ENCODE results near the gene MRM1. TPM values are rescaled to one million over a fixed set of nuclear protein-coding genes. Genes with fewer than 3 reads are reported as not detected.
A peak's percentile ranks its signal among the peaks of the same experiment; 100 is the strongest.

MRM1 gene
- total RNA-seq, 2 experiments from 2014 or later = 14.3 to 16.4 TPM

DNA sequence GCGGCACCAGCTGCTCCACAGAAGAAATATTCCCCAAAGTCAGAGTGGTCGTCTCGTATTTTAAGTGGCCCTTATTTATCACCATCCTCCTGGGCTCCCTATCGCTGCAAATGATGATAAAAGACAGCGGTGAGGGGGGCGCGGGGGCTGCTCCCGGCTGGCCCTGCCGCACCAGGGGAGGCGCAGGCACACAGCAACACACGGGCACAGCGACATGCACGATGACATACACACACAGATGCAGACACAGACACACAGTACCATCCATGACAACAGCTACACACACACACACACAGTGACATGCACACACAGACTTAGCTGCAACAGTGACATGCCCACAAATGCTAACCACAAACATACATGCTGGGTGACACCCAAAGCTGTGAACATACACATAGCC is 52.5 kb downstream of the MRM1 start:
- H3K27me3 Mint-ChIP-seq = peaks cover 48% of the 10 kb centered on the region
- no peaks in the 10 kb centered on the region for H3K36me3 Mint-ChIP-seq (ENCODE audit: low read depth)
- DNase-seq (no peak), ATAC-seq (no peak)
- ChIA-PET CTCF (no interaction called here), POLR2A (no interaction called here)
- no peak overlapping the region for H3K27ac Mint-ChIP-seq
- H3K9me3 Mint-ChIP-seq (ENCODE audit: low read depth) = no peaks in the 10 kb centered on the region
- intact Hi-C loops (cut with DNase I, micrococcal nuclease) = no loop called here
- H3K4me1 Mint-ChIP-seq = peaks cover 2% of the 10 kb centered on the region
- H3K4me3 Mint-ChIP-seq = no peak overlapping the region

DNA sequence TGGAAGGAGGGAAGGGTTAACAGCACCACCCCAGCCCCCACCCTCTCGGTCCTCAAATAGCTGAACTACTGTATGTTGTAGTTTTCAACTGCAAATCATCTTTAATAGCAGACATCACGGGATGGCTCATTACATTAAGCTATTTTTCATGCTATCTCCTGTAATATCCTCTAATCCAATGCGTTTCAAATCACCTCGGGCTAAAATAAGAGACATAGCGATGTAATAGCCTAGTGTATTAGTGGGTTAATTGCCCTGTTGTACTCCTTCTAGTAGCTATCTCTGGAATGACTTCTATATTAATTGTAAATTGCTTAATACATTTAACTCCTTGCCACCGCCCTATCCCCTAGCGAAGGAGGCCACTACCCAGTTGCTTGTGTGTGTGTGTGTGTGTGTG is 54.3 kb downstream of the MRM1 start:
- no peak overlapping the region for H3K27ac Mint-ChIP-seq
- DNase-seq (no peak), ATAC-seq (no peak)
- H3K9me3 Mint-ChIP-seq (ENCODE audit: low read depth) = no peaks in the 10 kb centered on the region
- ChIA-PET CTCF (interaction anchor here (0.6 to 1.6 kb wide), 7 partner anchors 27 to 392 kb away, joined by 3 to 8 read pairs (median 3); no protein-coding TSS in a partner anchor), POLR2A (interaction anchor here (0.7 kb wide), 1 partner anchor 157 kb away, joined by 5 read pairs; no protein-coding TSS in a partner anchor)
- H3K4me1 Mint-ChIP-seq = peaks cover 2% of the 10 kb centered on the region
- no peaks in the 10 kb centered on the region for H3K36me3 Mint-ChIP-seq (ENCODE audit: low read depth)
- H3K27me3 Mint-ChIP-seq = peaks cover 36% of the 10 kb centered on the region
- H3K4me3 Mint-ChIP-seq = no peak overlapping the region
- intact Hi-C loops (cut with DNase I, micrococcal nuclease) = no loop called here

DNA sequence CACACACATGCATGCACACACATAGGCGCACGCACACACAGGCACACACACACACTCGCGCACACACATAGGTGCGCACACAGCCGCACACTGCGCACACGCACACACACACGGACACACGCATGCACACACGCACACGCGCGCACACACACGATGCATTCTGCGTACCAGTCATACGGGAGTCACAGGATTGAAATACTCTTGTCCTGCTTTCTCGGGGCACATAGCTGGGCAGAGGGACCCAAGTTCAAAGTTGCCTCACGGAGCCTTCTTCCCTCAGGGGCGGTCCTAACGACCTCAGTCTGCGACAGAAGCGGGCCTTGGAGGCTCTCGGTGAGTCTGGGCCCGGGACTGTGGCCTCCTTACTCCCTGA is 56.0 kb downstream of the MRM1 start:
- ATAC-seq (no peak), DNase-seq (no peak)
- ChIA-PET POLR2A (no interaction called here), CTCF (interaction anchor here (0.6 to 1.2 kb wide), 2 partner anchors 388 to 390 kb away, joined by 3 to 4 read pairs; no protein-coding TSS in a partner anchor)
- H3K27me3 Mint-ChIP-seq = peaks cover 41% of the 10 kb centered on the region
- peak overlapping the region; percentile 28 for H3K4me3 Mint-ChIP-seq
- H3K36me3 Mint-ChIP-seq (ENCODE audit: low read depth) = no peaks in the 10 kb centered on the region
- H3K9me3 Mint-ChIP-seq (ENCODE audit: low read depth) = no peaks in the 10 kb centered on the region
- peaks cover 2% of the 10 kb centered on the region for H3K4me1 Mint-ChIP-seq
- intact Hi-C loops (cut with DNase I, micrococcal nuclease) = no loop called here
- H3K27ac Mint-ChIP-seq = no peak overlapping the region

DNA sequence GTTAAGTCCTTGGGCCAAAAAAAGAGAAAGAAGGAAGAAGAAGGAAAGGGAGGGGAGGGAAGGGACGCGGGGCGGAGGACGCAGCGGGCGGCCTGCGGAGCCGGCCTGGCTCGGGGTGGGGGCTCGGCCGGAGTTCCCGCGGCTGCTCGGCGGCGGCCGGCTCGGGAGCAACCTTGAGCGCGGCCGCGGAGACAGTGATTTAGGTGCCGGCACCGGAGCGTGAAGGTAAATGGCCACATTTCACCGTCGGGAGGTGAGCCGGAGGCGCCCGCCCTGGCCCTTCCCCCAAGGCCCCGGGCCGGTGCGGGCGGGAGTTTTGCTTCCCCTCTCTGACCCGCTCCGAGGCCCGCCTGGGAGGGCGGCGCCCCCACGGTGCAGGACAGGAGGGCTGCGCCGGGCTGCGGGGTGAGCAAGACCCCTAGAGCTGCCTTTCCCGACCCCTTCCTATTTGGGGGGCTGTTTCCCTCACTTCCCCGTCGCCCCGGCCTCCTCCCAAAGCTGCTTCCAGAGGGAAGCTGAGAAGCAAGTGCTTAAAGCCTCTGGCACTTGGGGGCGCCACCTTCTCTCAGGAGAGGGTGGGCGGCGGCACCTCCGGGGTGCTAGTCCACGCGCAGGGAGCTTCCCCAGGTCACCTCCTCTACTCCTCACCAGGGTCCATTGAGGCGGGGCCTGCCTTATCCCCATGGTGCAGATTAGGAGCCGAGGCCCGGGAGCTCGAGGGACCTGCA is 56.5 kb downstream of the MRM1 start:
- DNase-seq (peak; percentile 56), ATAC-seq (peak; percentile 23)
- Mint-ChIP-seq H3K27me3 (peaks cover 41% of the 10 kb centered on the region), H3K4me3 (peak overlapping the region; percentile 28), H3K9me3 (ENCODE audit: low read depth) (no peaks in the 10 kb centered on the region), H3K4me1 (peaks cover 2% of the 10 kb centered on the region), H3K27ac (no peak overlapping the region), H3K36me3 (ENCODE audit: low read depth) (no peaks in the 10 kb centered on the region)
- intact Hi-C loops (cut with DNase I, micrococcal nuclease) = no loop called here
- CTCF ChIA-PET = interaction anchor here (0.6 to 1.2 kb wide), 4 partner anchors 15 to 389 kb away, joined by 3 to 4 read pairs (median 4); no protein-coding TSS in a partner anchor
- POLR2A ChIA-PET = no interaction called here

Other genes with a start within 250 kb of the MRM1 start
- gene TBC1D3H, start 213.1 kb upstream of the MRM1 start, total RNA-seq = not detected
- 10 to 100 TPM; 38.2 to 42.3 TPM for gene ZNHIT3, start 114.9 kb upstream of the MRM1 start, total RNA-seq
- gene MYO19, start 66.7 kb upstream of the MRM1 start, total RNA-seq = 100 to 1,000 TPM; 110 to 127 TPM
- 10 to 100 TPM; 11.8 to 13.4 TPM for gene PIGW, start 66.6 kb upstream of the MRM1 start, total RNA-seq
- 10 to 100 TPM; 75.2 to 81.4 TPM for gene GGNBP2, start 56.7 kb upstream of the MRM1 start, total RNA-seq
- gene DHRS11, start 9.7 kb upstream of the MRM1 start, total RNA-seq = 10 to 100 TPM in 1 of 2 experiments, 1 to 10 TPM in 1; 9.2 to 10.2 TPM

Data from activated CD4-positive, alpha-beta T cell treated with anti-CD3 and anti-CD28 coated beads for 36 hours (primary cell).